ENCODE results near the gene KCNN3.

Gene KCNN3

DNA sequence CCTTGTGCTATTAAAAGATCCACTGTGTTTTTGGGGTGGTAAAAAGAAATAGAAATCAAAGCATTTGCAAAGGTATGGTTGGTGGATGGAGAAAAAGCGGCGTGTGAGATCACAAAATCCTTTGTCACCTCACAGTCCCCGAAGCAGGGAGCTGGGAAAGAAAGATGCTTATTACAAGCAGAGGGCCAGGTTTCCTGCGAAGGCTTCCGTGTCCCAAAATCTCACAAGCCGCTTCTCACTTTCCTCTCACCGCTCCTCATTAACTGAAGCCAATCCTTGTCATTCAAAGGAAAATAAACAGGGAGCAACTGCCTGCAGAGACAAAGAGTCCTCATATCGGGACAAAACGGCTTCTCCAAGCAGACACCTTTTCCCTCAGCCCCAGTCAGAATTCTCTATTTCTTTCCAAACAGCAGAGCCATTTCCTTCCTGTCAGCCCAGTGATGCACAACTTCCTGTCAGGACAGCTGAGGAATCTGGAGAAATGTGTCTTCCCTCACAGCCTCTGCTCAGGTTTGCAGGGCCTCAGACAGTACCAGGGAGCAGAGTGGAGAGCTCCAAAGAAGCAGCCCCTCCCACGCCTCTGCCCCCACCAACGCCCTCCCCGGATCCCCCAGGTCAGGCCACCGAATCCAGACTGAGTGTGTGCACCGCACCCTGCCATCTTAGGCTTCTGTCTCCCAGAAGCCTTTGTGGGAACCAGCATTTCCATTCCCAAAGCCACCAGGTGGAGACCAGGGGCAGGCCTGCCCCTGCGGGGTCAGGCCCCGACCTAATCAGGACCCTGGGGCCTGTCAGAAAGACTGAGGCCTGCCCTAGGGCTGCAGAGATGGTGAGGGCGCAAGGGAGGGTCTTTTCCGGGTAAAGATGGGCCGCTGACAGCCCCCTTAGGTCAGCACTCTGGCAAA is 29.6 kb downstream of the KCNN3 start:
- DNase-seq, result no peak

DNA sequence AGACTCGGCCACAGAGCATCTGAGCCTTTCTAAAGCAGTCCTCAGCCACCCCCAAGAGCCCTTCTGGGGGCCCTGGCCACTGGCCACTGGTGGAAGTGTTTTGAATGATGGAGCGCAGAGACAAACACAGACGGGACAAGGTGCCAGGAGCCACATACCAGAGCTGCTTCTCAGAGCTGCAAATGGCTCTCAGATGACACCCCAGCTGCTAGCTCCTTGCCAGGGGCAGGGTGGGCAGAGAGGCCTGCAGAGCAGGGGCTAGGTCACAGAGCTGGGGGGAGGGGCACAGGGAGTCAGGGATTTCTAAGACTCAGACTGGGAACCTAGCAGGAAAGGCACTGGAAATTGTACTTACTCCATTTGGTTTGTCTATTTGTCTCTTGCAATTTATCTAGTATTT is 30.4 kb downstream of the KCNN3 start:
- DNase-seq, result no peak

DNA sequence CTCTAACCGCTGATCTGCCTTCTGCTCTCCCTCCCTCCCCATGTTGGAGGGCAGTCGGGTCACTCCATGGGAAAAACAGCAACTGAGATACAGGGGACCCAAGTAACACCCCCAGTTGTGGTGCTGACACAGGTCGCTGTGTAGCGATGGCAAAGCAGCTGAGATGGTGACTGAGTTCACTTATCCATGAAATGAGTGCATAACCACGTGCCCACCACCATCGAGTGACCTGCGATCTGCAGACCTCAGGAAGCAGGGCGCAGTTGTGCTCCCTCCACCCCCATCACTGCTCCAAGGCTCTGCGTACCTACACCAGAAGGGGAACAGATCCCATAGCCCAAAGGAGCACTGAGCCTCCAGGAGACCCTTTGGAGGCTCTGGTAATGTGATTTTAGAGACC is 31.1 kb downstream of the KCNN3 start:
- no peak for DNase-seq

DNA sequence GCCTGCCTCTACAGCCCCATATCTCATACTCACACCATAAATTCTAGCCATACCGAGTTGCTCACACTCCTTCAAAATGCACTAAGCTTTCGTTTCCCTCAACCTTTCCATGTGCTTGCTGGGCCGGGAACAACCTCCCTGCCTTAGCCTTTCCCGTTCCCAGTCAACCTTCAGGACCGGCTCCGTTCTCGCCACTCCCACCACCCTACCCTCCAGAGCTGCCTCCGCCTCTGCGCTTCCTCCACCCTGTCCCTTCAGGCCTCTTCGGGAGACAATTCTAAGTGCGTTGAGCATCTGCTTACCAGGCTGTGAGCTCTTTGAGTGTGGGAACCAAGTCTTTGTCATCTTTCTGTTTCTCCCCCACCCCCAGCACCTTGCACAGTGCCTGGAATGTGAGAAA is 31.6 kb downstream of the KCNN3 start:
- no peak for DNase-seq

DNA sequence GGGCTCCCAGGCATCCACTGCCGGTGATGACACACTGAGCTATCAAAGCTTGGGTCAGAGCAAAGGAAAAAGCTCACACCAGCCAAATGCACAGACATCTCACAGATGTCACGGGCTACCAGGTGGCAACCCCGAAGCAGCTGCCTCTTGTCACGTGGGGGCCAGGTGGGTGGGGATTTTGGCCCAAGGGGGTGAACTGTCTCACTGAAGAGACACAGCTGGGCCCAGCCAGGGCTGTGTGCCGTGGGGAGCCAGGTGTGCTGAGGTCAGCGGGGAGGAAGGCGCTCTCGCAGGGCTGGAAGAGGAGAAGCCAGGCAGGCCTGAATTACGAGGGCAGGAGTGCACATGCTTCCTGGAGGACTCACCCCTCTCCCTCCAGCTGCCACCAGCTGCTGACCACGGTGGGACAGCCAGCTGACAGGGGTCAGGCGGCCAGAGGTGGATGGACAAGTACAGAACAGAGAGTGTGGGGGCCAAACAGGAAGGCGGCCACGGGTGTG is 32.4 kb downstream of the KCNN3 start:
- no peak for DNase-seq

DNA sequence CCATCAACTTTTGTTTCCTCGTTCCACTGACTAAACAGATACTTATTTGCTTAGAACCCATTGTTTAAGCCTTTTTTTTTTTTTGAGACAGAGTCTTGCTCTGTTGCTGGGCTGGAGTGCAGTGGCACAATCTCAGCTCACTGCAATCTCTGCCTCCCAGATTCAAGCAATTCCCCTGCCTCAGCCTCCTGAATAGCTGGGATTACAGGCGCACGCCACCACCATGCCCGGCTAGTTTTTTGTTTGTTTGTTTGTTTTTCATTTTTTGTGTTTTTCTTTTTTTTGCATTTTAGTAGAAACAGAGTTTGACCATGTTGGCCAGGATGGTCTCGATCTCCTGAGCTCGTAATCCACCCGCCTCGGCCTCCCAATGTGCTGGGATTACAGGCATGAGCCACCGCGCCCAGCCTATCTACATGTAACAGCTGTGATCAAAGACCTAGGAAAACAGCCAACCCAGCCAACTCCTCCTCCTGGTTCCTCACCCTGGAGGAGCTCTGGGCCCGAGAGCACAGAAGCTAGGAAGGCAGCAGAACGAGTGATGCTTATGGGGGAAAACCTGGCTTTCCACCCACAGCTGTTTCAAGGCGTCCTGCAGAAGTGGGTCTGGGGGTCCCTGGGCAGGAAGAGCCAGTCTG is 32.9 kb downstream of the KCNN3 start:
- no peak for DNase-seq

DNA sequence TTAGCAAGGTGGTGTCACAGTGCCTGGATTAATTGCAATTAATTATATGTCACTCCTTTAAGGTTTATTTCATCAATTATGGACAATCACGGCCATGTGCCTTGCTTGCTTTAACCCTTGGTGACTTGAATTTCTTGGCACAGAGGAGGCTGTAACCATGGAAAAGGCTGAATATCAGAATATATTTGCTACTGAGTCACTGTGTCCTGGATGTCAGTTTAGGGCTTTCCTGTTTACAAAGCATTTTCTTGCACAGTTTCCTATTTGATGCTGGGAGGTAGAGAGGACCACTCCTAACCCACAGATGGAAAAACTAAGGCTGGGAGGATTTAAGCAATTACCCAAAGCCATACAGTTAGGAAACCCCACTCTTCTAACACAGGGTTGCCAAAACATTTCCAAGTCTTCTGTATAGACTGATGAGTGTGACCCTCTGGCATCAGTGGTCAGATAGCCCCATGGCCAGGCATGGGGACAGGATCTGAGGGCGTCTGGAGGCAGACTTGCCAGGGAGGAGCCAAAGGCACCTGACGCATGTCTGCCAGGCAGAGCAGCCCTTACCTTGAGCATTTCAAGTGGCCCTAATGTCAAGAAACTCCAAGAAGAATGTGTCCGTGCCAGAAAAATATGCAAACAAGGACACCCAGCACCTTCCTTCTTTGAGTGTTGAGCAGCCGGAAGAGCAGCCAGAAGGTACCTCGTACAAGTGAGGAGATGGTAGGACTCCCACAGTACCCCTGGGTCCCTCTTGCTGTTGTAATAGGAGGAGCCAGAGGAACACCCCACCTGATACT is 34.4 kb downstream of the KCNN3 start:
- DNase-seq, result no peak

DNA sequence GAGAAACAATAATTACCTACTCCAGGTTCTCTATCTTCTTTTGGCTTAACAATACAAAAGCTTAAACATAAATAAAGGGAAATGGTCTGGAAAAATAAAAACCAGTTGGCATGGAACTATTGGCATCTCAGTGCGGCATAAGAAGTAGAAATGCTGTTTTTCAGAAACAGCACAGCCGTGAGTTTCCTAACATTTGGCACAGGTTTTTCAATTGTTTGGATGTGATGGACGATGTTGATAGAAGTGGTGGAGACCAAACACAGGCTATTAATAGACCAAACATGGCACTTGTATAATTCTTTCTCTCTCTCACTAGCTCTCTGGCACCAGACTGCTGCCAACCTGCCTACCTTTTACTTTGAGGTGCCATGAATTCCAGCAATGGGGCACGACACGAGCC is 36.2 kb downstream of the KCNN3 start:
- no peak for DNase-seq

DNA sequence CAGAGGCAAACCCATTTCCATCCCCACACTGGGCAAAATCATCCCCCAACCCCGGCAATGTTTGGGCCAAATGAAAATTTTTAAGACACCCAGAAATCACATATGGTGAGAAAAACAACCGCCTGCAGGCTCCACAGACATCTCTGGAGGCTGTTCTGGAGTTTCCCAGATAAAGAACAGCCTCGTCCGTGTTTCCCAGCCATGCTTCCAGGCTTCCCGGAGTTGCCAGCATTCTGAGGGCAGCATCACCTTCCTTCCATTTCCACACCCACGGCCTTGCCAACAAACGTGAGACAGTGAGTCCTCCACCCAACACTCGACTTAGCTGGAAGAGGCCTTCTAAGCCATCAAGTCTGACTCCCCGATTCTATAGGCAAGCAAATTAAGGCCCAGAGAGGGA is 36.9 kb downstream of the KCNN3 start:
- no peak for DNase-seq

DNA sequence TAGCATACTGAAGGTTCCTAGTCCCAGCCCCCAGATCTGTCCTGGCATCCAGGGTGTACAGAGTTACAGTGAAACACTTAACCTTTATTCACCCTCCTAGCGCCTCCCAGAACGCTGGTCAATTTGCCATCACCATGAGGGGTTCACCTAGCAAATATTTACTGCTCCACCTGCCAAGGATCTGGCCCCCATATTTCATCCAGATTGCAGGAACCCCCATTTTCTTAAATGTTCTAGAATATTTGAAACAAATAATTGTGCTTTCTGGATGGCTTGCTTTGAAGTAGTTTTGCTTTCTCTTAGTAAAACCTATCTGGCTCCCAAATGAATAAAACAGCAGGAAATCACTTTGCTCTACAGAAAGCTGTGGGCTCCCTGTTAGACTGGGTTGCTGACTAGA is 37.7 kb downstream of the KCNN3 start:
- DNase-seq, result no peak

DNA sequence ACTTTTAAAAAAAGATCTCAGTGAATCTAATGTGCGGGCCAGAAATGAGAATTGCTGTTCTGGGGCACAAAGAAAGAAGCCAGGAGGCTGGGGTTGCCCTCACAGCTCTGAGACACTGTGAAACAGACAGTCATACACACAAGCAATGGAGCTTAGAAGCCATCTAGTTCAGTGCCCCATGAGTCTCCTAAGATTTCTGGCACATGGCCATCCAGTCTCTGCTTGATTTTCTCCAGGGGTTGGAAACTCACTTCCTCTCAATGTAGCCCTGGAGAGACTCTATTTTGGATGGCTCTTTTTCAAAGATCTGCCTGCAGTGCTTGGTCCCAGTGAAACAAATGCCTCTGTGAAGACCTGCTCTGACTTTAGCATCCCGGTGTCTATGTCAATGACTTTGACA is 38.6 kb downstream of the KCNN3 start:
- DNase-seq, result no peak

DNA sequence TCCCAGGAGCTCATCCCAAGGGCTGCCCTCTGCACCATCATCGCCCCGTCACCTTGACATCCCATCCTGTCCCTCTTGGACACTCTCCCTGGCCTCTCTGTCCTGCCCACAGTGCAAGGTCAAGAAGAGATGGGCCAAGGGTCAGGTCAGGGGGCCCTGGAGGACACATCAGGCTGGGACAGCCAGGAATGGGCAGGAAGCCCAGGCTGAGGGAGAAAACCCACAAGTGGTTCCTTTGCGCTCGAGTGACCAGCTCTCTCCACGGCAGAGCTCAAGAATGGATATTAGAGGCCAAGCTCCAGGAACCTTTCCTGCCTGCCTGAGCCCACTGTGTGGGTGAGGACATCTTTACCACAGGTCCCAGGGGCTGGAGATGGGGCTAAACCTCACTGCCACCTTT is 41.0 kb downstream of the KCNN3 start:
- no peak for DNase-seq

DNA sequence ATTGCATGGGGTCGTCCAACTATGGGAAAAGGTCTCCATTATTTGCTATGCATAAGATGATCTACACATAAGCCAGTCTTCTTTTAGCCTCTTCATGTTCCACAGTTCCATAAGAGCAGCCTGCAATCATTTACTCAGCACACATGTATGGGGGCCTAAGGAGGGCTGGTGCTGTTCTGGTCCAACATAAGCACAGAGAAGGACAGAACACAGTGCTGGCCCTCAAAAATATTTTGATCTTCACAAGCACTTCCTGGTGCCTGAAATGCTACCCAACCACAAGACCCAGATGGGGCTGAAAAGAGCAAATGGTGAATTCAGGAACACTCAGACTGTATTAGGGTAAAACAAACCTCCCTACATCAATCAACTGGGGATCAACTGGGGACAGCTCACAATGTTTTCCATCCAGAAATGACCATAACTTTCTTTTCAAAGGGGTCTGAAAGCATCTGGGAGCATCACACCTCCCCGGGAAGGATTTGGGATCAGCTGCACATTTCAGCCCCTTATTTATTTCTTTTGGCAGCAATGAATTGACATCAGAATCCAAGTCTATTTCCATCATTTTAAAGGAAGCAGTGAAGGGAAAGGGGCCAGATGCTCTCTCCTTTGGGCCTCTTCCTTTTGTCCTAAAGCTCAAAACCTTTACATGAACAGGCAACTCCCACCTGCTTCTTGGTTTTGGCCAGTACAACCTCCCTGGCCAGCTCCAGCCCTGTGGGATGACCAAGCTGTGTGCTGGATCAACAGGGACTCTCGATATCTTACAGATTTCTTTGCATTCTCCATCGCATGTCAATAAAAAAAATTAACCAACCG is 45.7 kb downstream of the KCNN3 start:
- DNase-seq, result no peak

DNA sequence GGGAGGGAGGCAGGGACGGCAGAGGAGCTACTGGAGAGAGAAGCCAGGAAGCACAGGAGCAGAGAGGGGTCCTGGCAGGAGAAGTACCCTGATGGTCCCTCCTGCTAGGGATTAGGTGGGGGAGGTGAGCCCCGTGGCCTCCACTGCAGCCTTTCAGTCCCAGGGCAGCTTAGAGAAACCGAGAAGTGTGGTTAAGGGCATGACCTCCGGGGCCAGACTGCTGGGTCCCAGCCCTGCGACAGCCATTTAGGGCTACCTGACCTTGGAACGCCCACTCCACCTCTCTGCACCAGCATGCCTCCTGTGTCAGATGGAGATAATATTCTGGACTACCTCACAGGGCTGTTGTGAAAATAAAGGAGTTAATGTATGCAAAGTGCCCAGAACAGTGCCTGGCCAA is 47.4 kb downstream of the KCNN3 start:
- DNase-seq, result no peak

DNA sequence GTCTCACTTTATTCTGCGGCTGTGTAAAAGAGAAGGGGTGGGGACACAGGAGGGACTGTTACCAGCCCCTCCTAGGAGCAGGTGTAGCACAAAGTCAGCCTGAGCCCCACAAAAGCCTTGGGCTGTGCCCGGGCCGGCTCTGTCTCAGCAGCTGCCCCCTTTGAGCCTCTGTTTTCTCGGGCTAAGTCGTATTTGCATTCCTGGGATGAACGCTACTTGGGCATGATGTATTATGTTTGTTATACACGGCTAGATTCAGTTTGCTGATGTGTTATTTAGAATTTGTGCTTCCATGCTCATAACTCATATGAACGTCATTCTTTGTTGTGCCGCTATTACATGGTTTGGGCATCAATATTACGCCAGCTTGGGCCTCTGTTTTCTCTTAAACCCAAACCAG is 47.8 kb downstream of the KCNN3 start:
- DNase-seq, result no peak

DNA sequence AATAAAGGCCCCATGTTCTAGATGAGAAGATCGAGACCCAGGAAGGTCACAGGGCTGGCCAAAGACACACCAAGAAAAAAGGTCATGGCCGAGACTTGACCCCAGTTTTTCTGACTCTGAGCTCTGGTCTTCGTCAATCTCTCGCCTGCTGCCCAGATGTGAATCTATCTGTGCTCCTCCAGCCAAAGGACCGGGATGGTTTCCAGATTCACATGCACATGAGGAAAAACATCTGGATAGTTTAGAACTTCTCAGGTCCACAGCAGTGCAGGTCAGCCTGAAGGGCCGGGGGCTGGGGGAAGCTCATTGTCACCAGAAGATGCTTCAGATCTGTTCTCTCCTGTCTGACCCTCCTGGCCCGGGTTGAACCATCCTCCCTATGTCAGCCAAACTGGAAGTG is 49.0 kb downstream of the KCNN3 start:
- no peak for DNase-seq

DNA sequence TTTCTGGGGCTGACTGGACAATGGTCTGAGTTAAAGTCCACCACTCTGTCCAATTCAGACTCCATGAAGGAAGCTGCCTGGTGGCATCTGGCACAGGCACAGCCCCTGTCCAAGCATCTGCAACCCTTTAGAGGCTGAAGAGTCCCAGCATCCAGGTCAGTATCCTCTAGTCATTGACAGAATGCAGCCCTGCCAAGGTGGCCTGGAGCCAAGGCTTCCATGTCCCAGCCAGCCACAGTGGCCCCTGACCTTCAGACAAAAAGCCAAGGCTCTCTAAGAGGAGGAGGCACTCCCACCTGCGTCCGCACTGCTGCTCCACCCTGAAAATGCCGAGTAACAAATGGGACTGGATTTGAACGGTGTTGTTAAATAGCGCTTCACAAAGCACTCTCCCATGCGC is 49.4 kb downstream of the KCNN3 start:
- no peak for DNase-seq

DNA sequence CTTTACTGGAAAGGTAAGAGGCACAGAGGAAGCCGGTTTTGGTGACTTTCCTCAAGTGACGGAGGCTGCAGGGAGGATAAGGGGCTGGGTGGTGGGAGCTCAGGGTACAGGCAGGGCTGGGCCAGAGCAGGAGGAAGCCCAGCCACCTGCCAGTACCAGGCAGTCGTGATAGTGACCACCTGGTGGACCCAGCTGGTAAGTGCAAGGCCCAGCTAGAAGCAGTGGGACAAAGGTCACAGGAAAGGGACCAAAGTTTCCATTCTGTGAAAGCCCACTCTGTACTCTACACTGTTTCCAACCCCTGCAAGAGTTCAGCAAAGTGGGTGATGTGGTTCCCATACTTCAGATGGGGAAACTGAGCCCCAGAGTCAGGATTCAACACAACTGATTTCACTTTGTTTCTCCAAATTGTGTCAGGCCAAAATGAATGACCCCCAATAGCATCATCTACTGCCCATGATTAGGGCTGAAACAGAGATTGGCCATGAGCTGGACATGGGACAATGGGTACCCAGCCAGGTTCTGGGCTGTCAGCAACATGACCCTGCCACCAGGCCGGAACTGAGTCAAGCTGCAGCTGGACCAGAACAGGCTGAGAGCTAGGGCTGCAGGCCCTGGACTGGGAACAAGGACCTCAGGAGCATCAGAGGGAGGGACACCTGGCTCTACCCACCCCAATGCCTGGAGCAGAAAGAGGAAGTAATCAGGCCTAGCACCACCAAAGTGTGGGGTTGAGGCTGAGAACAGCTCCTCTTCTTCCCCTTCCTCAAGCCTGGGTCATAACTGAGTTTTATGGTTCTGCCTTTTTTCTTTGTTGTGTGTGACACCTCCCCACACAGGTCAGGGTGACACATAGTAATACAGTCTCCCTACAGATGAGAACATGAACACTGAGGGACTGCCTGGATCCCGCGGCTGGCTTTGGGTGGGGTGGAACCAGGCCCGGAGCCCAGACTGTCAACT is 50.2 kb downstream of the KCNN3 start:
- DNase-seq, result peak in 1 of 6 experiments; percentile 6

DNA sequence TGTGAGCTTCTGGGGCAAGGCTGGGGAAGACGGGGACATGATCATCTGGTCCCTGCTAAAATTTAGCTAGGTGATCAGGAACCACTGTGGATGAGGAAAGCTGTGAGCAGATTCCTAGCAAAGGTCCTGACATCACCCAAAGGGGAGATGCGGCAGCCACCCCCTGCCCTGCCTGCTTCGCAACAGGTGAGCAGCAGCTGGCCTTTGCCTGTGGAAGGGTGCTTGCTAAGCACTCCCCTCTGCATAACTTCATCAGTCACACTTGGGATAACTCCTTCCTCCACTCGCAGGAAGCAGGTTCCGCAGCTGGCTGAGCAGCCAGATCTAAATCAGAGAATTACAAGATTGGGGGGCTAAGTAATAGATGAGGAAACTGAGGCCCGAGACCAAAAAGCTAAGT is 51.2 kb downstream of the KCNN3 start:
- no peak for DNase-seq

DNA sequence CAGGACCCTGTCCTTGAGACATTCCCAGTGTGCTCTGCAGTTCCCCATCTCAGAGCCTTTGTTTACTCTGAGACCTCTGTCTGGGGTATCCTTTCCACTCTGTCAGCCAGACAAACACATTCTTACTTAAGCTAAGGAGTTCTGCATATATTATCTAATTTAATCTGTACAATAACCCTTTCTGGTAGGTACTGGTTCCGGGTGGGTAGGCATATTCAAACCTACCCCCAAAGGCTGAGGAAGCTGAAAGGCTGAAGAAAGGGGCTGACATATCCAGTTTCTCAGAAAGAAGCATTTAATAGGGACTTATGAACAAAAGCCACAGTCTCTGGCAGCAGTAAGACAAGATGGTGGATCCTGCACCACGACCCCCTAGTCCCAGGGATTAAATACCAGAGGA is 53.1 kb downstream of the KCNN3 start:
- DNase-seq, result no peak

DNA sequence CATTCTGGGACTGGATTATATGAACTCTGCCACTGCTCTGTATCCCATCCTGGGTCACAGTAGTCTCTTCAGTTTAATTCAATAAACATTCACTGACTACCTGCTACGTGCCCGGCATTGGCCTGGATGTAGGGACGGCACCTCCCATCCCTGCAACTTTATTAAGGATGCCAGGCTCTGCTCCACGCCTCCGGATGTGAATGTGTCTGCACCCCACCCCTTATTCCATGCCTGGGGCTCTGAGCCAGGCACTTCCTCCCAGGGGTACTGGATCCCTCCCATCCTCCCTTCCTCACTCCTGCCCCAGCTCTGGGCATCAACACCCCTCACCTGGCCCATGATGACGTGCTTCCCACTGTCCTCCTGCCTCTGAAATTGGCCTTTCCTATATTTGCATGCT is 53.7 kb downstream of the KCNN3 start:
- no peak for DNase-seq
